Spleen (tissue), 11 donors: ENCODE measurements around the gene OR10G3. TPM values are rescaled to one million over a fixed set of nuclear protein-coding genes. Genes with fewer than 3 reads are reported as not detected.

Experiments used
- DNase-seq: peaks from one replicate; pipeline ENCODE4 v3.0.0-alpha.2; 2020
- H3K27ac ChIP-seq, 8 donors: fragments of 200-600 bp; sonication (generic) in 7 of 8; 1 replicate in 4 of 8; 2 replicates in 4 of 8; pipeline versions ENCODE4 v1.5.0 to v1.8.0; 2016 to 2021; ENCODE audit warnings: inconsistent platforms in 4 of 8, mild to moderate bottlenecking in 4 of 8, moderate library complexity in 1 of 8
- H3K27me3 ChIP-seq, 7 donors: fragments of 200-600 bp; sonication (generic) in 6 of 7; replicated peaks in 1 of 7; 1 replicate in 4 of 7; 2 replicates in 3 of 7; pipeline versions ENCODE4 v1.5.0 to v1.8.0; 2016 to 2021; ENCODE audit warnings: inconsistent platforms in 3 of 7, mild to moderate bottlenecking in 1 of 7
- H3K36me3 ChIP-seq, 6 donors: fragments of 200-600 bp; sonication (generic) in 5 of 6; 1 replicate in 4 of 6; 2 replicates in 2 of 6; pipeline versions ENCODE4 v1.5.0 to v1.8.0; 2016 to 2021; ENCODE audit warnings: inconsistent platforms in 2 of 6
- H3K4me1 ChIP-seq, 6 donors: fragments of 200-600 bp; sonication (generic) in 5 of 6; 1 replicate in 3 of 6; 2 replicates in 3 of 6; pipeline versions ENCODE4 v1.5.0 to v1.8.0; 2016 to 2021; ENCODE audit warnings: inconsistent platforms in 3 of 6
- H3K4me3 ChIP-seq, 8 donors: fragments of 200-600 bp; sonication (generic) in 7 of 8; 1 replicate in 4 of 8; 2 replicates in 4 of 8; pipeline versions ENCODE4 v1.5.0 to v1.8.0; 2016 to 2021; ENCODE audit warnings: inconsistent platforms in 4 of 8, mild to moderate bottlenecking in 4 of 8, moderate library complexity in 2 of 8
- H3K9me3 ChIP-seq, 8 donors: fragments of 200-600 bp; sonication (generic) in 7 of 8; 1 replicate in 4 of 8; 2 replicates in 4 of 8; pipeline versions ENCODE4 v1.5.0 to v1.8.0; 2016 to 2021; ENCODE audit warnings: inconsistent platforms in 4 of 8
- CTCF ChIP-seq, 11 experiments: fragments of 200-600 bp in 7 of 11; fragments of 450-650 bp in 4 of 11; sonication (generic) in 4 of 11; IDR thresholded peaks in 8 of 11; conservative IDR thresholded peaks in 3 of 11; 1 replicate in 7 of 11; 2 replicates in 4 of 11; pipeline versions ENCODE4 v1.4.0 to v1.8.0; 2016 to 2021; ENCODE audit warnings: antibody characterized with exemption in 11 of 11, inconsistent platforms in 4 of 11, mild to moderate bottlenecking in 1 of 11
- POLR2A ChIP-seq, 3 donors: fragments of 450-650 bp; IDR thresholded peaks; one replicate each; pipeline ENCODE4 v1.5.1; 2017; ENCODE audit warnings: antibody characterized with exemption in 3 of 3, mild to moderate bottlenecking in 1 of 3
- POLR2AphosphoS5 ChIP-seq, 3 donors: sonication (generic); formaldehyde crosslinking; IDR thresholded peaks; one replicate each; pipeline ENCODE4 v1.5.1; 2017; ENCODE audit warnings: antibody characterized with exemption in 3 of 3
- WGBS, 5 donors: extraction: QIAGEN DNeasy Blood & Tissue Kit in 3 of 5; methylation state at CpG; one replicate each; pipeline versions ENCODE4 v1.1.5 to v1.1.7; 2013 to 2018; 5-methylcytosine and 5-hydroxymethylcytosine counted together
- intact Hi-C: fragments of 100-400 bp; cut with DNase I; formaldehyde crosslinking; loops from one replicate; pipeline ENCODE4 v1.15.0; 2023; ENCODE audit warnings: low total_unique reads
- polyA plus RNA-seq, 3 donors: library from polyadenylated mRNA; stranded (reverse); fragments of 200-250 nt; gene quantifications; one replicate each; pipeline ENCODE4 v1.2.1, GENCODE V29; 2013
- total RNA-seq, 7 donors: library from RNA; depleted of rRNA in 3 of 7; stranded (reverse); fragments of >200 nt in 3 of 7; fragmentation: NEBNext Ultra II Directional in 4 of 7; extraction: Animal tissue kit (Norgen Biotek cat#: 25700) in 4 of 7; gene quantifications; one replicate each; pipeline versions ENCODE4 v1.1.0 to v1.2.1, GENCODE V29; 2016 to 2021
- donor health status: healthy with polysubstance abuse.
- donor health status: DM: no; HTN: no; CAD: no; lungs with moderate emphysema.
- donor health status: DM: no; HTN: no; CAD: no.
- donor health status: Bipolar disorder and iron deficiency.
- donor health status: healthy.
- donor health status: DM: no; HTN: no; CAD: no.
- donor health status: DM: yes; HTN: yes; CAD: no.

The OR10G3 gene
- total and polyA plus RNA-seq, 10 donors = 0.06 TPM; not detected in 9

DNA sequence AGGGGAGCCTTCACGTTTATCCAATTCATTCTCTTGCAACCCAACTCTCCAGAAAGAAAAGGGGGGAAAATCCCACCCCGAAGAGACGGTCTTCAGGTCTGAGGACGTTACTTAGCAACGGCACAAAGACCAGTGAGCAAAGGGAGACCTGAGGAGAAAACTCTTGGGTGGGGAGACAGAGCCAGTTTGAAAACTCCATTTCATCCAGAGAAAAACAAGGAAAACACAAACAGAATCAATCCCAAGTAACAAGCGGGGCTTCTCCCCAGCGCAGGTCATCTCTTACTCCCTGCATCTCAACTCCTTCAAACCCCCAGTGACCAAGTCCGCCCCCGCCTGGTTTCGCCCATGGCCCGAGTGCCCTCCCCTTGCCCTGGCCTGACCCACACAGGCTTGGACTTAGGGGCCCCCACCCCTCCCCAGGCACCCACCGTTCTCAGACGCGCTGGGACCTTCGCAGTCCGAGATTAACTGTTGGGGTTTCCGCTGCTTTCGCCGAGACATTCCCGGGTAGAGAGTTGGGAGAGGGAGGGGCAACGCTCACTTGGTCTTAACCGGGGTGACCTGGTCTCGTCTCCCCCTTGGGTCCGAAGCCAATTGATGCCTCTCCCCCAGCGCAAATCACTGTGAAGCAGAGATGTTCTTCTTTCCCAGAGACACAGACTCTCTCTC is 43.3 kb downstream of the OR10G3 start:
- WGBS, 5 donors = 8 to 14% (median 11%) methylated on average over 25 of the region's 25 CpGs
- peaks cover 0 to 94% (median 29%) of the 10 kb centered on the region in 7 donors for H3K27me3 ChIP-seq

DNA sequence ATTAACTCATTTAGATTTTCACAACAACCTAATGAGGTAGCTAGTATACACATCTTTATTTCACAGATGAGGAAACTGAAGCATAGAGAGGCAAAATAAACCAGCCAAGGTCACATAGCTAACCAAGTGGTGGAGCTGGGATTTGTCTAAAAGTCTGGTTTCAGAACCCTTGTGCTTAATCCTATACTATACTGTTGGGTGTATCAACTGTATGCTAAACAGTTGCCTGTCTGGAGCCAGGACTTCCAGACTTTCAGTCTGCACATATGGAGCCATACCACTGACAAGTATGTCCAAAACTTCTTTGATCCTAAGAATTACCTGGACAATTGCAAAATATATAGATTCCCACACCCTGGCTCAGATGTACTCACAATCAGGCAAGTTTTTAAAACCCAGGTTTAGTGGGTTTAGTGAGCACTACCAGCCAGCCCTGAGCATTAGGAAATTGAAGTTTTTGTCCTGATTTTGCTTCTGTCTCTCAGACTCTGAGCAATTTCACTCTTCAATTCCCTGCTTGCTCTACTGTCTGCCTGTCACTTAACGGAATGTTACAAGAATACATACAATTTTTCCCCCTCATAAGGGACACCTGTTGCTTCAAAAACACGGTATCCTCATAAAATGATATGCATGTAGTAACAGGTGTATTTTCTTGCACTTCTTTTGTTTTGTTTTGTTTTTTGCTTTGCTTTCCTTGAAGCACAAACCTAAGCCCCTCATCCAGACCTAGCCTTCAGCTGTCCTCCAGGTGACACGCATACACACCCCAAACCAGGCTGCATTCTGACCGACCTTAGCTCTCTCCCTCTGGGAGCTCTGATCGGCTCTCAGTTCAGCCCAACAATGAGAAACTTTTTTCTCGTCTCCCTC is 44.1 kb downstream of the OR10G3 start:
- Histone ChIP-seq H3K36me3 (no peaks in the 10 kb centered on the region), H3K27ac (no peak overlapping the region), H3K4me1 (peaks cover 0 to 12% (median 0%) of the 10 kb centered on the region in 6 donors), H3K27me3 (peaks cover 0 to 86% (median 29%) of the 10 kb centered on the region in 7 donors), H3K4me3 (peak overlapping the region in 1 of 8 donors; percentile 41), H3K9me3 (no peaks in the 10 kb centered on the region)
- 36 to 55% (median 47%) methylated on average over 6 of the region's 6 CpGs for WGBS, 5 donors
- no peak for DNase-seq
- TF ChIP-seq CTCF (IDR thresholded peaks at IDR 0.05 in 8 of 11, conservative IDR thresholded peaks at IDR 0.05 in 3 of 11) = no peak
- no peak for TF ChIP-seq POLR2AphosphoS5 (IDR thresholded peaks at IDR 0.05)
- TF ChIP-seq POLR2A (IDR thresholded peaks at IDR 0.05) = no peak
- intact Hi-C loops = no loop called here

More for the DNA sequence above, 43.3 kb downstream of the OR10G3 start:
- Histone ChIP-seq H3K4me1 (peaks cover 0 to 12% (median 0%) of the 10 kb centered on the region in 6 donors), H3K36me3 (no peaks in the 10 kb centered on the region), H3K4me3 (peak overlapping the region in 3 of 8 donors; percentile 6 to 41 (median 33)), H3K27ac (no peak overlapping the region), H3K9me3 (no peaks in the 10 kb centered on the region)
- intact Hi-C loops = no loop called here
- TF ChIP-seq CTCF (IDR thresholded peaks at IDR 0.05 in 8 of 11, conservative IDR thresholded peaks at IDR 0.05 in 3 of 11) = no peak
- no peak for TF ChIP-seq POLR2A (IDR thresholded peaks at IDR 0.05)
- no peak for TF ChIP-seq POLR2AphosphoS5 (IDR thresholded peaks at IDR 0.05)
- DNase-seq = no peak

GRCh38 chr14:21534576-21534975 is 45.3 kb downstream of the OR10G3 start:
- no peaks in the 10 kb centered on the region for H3K36me3 ChIP-seq
- intact Hi-C loops = no loop called here
- H3K9me3 ChIP-seq = no peaks in the 10 kb centered on the region
- no peak for TF ChIP-seq POLR2AphosphoS5 (IDR thresholded peaks at IDR 0.05)
- TF ChIP-seq POLR2A (IDR thresholded peaks at IDR 0.05) = no peak
- TF ChIP-seq CTCF (IDR thresholded peaks at IDR 0.05 in 8 of 11, conservative IDR thresholded peaks at IDR 0.05 in 3 of 11) = no peak
- H3K4me1 ChIP-seq = peaks cover 0 to 12% (median 0%) of the 10 kb centered on the region in 6 donors
- H3K27ac ChIP-seq = no peak overlapping the region
- no peak for DNase-seq
- H3K27me3 ChIP-seq = peaks cover 0 to 76% (median 29%) of the 10 kb centered on the region in 7 donors
- WGBS, 5 donors = 51 to 70% (median 66%) methylated on average over 4 of the region's 4 CpGs
- no peak overlapping the region for H3K4me3 ChIP-seq

- H3K9me3 ChIP-seq = no peaks in the 10 kb centered on the region
- peaks cover 0 to 63% (median 24%) of the 10 kb centered on the region in 7 donors for H3K27me3 ChIP-seq
- H3K4me1 ChIP-seq = peaks cover 0 to 17% (median 0%) of the 10 kb centered on the region in 6 donors
- intact Hi-C loops = no loop called here
- no peak for DNase-seq
- no peak overlapping the region for H3K27ac ChIP-seq
- TF ChIP-seq POLR2AphosphoS5 (IDR thresholded peaks at IDR 0.05) (no peak), POLR2A (IDR thresholded peaks at IDR 0.05) (no peak), CTCF (IDR thresholded peaks at IDR 0.05 in 8 of 11, conservative IDR thresholded peaks at IDR 0.05 in 3 of 11) (no peak)
- no peaks in the 10 kb centered on the region for H3K36me3 ChIP-seq
- H3K4me3 ChIP-seq = no peak overlapping the region
Observed at GRCh38 chr14:21533294-21533693, 46.6 kb downstream of the OR10G3 start.
